ENCODE data around the gene CACNA2D4.

The CACNA2D4 gene

DNA sequence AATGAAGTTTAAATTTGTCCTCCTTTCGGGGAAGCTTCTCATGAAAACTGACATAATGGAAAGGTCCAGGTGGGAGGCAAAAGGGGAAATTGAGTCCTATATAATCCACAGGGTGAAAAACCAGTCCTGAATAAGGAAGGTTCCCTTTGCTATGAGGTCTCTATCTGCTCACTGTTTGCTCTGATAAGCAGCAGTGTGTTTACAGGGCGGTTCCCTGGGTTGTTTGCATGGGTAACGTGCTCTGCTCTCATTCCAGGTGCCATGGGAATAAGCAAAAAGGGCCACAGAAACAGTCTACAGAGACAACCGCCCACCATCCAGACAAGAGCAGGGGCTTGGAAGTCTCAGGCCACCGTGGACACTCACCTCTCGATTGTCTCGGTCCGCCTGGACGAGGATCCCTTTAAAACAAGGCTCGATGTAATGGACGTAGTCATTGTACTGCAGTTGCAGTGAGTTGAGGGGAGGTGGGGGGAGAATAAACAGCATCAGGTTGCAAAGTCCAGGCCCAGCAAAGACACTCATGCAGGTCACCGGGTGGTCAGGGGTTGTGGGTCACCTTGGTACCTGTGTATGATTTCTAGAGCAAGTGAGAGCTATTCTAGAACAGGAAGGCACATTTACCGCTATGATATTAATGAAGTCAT, 32.7 kb downstream of the CACNA2D4 start:
- no peak for DNase-seq

DNA sequence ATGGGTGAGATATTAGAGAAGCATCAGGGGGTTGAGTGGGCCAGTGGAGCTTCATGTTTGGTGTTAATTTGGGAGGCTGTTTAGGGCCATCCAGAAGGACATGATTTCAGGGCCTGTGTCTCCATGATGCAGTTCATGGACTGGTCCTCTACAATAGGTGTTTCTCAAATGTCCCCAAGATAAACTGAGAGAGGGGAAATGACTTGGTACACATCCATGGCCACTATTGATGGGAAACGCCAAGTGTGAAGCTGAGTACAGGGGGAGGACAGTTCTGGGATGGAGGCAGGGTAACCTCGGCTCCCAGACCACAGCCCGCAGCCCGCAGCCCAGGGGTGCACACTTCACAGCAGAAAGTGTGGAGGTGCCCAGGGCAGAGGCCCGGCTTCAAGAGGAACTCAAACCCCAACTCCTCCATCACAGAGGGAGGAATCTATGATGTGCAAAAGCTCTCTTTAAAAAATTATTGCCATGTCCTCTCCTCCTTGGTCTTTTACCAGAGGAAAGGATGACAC, 33.3 kb downstream of the CACNA2D4 start:
- DNase-seq, result no peak

DNA sequence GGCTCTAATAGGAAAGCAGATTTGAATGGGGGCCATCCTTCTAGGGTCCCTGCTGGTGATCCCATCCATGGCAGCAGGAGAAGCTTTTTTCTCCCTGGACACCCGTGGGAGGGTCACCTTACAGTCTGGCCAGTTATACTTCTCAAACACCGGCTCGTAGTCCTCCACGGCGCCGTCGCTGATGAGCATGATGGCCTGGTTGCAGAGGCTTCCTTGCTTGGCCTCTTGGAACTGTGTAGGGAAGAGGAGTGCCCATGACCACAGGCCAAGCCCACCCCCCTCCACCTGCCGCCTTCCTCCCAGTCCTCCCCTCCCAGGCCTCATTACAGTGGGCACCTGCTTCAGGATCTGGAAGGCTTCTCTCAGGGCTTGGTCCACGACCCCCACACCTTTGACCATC, 33.8 kb downstream of the CACNA2D4 start:
- no peak for DNase-seq

DNA sequence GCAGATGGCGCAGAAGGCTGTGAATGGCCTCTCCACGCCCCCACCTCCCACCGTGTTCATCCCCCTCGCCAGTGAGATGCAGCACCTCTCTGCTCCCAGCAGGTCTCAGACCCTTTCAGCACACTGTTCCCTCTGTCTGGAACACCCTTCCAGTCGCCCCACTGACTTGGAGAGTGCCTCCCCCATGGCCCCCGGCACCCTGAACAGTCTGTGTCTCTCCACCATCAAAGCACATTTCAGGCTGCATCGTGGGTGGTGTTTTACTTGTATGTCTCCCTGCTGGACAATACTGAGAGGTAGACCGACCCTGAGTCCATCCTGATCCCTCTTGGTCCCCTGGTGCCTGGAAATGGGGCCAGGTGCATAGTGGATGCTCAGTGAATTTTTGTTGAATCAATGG, 34.9 kb downstream of the CACNA2D4 start:
- no peak for DNase-seq

DNA sequence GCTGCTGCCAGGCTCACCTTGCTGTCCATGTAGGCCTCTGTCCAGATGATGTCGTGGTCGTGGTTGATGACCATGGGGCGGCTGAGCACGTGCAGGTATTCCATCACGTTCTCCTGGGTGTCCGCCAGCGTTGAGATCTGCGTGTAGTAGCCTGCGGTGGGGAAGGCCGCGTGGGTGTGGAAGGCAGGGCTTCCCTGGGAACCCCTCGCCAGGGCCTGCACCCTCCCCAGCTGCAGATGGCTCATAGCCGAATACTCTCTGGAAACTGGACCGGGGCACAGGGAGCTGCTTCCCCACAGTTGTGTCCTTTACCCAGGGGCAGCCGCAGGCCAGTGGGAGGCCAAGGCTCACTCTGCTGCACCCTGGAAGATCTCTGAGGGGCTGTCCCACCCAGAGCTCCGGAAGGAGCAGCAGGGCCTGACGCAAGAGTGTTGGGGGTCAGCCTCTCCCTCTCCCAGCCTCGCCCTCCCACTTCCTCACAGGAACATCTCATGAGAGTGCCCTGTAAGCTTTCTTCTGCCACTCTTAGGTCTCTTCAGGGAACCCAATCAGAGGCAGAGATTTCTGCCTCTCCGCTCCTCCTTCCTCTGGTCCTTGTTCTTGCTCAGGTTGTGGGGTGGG, 35.5 kb downstream of the CACNA2D4 start:
- no peak for DNase-seq

DNA sequence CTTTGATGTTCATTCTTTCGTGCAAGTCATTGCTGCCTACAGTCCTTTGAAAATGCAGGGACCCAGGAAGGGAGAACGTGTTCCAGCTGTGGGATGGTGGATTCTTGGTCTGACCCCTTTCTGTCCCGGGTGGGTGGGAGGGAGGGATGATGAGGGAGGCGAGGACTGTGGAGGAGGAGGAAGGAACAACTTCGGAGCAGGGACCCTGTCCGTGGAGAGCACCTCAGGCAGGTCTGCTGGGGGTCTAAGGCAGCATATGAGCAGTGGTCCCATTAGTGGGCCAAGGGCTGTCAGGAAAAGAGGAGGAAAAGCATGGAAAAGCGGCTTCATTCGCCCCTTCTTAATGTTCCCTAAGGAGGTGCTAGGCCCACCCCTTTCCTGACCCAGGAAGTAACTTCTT, 36.0 kb downstream of the CACNA2D4 start:
- no peak for DNase-seq

DNA sequence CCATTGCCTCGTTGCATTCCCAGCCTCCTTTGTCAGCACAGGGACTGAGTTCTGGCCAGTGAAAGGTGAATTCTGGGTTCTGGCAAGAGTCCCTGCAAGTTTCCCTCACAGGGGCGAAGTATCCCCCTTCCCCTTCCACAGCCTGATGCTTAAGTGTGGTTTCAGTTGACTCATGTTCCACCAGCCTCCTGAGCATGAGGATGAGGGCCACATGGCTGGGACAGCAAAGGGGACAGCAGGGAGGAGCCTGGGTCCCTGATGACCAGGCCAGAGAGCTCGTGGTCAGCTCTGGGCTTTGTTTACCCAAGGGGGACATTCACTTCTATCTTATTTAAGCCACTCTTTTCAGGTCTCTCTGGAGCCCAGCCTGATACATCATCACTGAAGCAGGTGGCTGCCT, 36.5 kb downstream of the CACNA2D4 start:
- DNase-seq, result no peak

DNA sequence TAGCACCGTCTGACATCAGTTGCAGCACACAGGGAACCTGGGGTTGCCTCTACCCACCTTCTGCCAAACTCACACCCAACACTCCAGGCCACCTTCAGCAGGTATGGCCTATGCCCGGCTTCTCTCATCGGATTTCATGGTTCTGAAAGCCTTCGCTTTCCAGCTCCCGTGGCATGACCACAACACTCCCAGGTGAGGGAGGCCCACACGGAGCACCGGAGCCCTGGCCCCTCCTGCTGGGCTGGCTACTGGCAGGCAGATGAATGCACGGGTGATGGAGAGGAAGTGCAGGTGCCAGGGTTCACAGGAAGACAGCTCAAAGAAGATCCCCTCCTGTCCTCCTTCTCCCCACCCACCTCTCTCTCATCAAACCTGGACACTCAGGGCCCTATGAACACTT, 37.2 kb downstream of the CACNA2D4 start:
- no peak for DNase-seq

DNA sequence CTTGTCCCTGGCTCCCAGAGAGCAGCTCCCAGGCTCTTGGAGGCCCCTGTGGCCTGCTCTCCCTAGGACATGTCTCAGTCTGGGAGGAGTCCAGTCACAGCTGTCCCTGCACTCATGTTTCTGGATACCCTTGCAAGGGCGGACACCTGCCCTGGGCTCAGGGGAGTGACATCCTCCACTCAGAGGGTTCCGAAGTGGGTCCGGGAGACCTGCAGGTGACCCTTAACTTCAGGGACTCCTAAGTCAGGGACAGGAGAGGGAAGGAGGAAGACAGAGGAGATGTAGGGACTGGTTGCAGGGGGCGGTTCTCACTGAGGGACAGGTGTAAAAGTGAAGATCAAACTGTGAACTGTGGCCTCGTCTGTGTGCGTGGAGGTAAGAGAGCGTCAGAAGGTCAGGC, 37.6 kb downstream of the CACNA2D4 start:
- no peak for DNase-seq

DNA sequence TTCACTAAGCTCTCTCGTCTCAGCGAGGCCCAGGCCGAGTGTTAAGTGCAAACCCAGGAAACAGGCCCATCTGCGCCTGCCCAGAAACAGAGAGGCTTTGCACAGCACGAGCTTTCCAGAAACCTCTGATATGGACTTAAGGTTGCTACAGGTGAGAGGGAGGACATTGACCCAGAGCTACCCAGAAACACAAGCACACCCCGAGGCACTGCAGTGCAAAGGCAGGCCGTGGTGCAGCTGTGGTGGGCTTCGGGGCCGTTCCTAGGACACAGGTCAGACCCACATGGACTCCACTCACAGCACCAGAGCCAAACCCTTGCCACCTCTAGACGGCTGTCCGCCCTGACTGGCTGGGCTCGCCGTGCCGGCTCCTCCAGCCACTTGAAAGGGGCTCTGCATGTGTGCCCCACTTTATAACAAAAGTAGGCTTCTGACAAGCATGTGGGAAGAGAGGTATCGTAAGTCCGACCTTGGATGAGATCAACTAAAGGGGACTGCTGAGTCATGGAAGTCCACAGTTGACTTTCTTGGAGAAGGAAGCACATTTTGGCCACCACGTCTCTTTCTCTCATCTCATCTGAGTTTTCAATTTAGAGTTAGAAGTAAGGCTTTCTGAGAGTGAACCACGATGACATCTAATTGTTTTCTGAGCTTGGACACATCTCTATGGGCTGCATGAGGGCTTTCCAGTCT, 38.2 kb downstream of the CACNA2D4 start:
- DNase-seq, result no peak

DNA sequence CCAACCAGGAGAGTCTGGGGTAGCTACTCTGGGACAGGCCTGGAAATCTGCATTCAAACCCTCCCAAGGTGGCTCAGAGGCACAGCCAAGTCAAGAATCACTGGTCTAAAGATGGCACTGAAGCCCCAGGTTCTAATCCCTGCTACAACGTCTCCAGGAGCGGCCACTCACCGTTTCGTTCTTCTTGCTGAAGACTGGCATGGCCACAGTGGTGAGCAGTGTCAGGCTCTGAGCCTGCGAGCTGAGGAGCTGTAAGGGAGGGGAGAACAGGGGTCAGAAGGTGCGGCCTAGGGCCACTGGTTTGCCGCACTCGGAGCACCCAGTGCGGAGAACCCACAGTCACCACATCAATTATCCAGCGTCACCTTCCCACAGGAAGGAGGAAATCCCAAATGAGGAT, 38.8 kb downstream of the CACNA2D4 start:
- DNase-seq, result no peak

DNA sequence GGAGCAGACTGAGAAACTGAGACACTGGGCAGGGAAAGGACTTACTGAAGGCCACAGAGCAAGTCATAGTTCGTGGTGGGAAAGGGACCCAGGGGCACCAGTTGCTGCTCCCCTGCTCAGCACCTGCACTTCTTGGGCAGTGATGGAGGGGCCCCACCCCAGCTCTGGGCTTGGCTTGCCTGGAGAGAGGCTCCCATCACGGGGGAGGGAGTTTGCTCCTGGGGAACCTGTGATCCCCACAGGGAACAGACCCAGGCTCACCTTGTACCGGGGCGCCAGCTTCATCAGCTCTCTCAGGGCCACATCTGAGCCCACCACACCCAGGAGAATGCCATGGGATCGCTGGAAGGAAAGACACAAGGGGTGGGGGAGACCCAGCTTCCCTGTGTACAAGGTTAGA, 39.8 kb downstream of the CACNA2D4 start:
- DNase-seq, result no peak

DNA sequence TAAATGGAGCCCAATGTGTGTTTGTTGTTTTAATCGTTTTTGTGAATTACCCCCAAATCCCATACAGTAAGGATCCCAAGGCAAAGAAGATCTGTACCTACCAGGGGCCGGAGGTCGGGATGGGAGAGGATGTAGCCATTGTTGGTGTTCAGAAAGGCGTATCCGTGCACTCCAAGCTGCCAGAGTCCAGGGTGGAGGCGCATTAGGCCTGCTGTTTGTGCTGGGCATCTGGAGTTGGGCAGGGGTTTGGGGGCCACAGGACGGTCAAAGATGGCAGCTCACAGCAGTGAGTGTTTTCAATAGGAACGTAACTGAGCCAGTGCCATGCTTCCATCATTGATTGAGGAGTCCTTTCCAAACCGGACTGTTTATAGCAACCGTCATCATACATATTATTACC, 40.2 kb downstream of the CACNA2D4 start:
- no peak for DNase-seq

DNA sequence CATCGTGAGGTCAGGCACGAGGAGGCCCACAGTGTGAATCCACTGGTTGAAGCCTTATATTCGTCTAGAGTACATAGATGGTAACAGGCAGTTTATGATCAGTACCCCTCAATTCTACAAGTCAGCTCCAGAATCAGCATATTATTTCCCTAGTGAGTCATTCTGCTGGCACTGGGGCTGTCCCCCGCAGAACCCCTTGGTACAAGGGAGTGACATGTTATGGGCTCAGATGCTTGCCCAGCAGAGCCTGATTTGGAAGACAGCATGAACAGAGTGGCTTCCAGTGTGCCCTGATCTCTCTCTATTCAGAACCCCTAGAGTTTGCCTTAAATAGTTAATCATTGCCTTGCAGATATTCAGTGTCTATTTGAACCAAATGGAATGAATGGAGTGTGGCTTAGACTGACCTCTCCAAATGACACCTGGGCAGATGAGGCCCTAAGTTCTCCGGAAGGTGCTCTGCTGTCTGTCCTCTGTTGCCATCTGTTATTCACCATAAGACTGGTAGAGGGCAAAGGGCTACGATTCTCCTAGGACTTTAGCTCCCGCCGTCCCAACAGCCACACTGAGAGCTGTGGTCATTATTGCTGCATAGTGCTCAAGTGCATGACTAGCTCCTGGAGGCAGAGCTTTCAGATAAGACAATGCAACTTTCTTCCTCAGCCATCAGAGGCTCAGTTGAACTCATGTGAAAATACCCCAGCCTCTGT, 41.1 kb downstream of the CACNA2D4 start:
- DNase-seq, result no peak

DNA sequence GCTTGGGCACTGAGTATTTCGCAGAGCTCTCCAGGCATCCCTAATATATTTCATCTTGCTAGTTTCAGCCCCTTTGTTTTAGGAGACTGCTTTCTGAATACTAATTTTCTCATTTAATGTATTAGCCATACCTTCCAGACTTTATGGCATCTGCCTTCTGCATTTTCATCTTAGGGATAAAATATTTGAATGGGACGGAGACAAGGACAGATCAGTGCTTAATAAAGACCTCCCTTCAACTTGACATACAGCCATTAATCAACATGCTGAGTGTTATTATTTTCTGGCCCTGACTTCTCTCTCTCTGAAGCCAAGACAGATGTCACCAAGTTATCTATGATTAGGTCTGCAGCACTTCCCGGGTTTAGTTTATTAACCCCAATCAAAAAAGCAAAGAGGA, 42.4 kb downstream of the CACNA2D4 start:
- DNase-seq, result no peak

DNA sequence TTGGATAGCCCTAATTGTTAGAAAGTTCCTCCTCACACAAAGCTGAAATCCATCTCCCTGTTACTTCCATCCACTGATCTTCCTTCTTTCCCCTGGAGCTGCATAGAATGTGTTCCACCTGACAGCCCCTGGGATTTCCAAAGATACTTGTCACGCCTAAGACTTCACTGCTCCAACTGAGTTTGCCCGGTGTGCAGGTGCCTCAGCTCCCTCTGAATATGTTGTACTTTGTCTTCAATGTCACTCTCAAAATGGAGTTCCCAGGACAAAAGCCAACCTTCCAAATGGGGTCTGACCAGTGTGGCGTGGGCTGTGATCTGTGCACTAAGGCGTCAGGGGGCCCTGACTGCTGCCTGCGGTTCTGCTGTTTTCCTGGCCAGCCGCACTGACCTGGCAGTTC, 42.8 kb downstream of the CACNA2D4 start:
- no peak for DNase-seq

DNA sequence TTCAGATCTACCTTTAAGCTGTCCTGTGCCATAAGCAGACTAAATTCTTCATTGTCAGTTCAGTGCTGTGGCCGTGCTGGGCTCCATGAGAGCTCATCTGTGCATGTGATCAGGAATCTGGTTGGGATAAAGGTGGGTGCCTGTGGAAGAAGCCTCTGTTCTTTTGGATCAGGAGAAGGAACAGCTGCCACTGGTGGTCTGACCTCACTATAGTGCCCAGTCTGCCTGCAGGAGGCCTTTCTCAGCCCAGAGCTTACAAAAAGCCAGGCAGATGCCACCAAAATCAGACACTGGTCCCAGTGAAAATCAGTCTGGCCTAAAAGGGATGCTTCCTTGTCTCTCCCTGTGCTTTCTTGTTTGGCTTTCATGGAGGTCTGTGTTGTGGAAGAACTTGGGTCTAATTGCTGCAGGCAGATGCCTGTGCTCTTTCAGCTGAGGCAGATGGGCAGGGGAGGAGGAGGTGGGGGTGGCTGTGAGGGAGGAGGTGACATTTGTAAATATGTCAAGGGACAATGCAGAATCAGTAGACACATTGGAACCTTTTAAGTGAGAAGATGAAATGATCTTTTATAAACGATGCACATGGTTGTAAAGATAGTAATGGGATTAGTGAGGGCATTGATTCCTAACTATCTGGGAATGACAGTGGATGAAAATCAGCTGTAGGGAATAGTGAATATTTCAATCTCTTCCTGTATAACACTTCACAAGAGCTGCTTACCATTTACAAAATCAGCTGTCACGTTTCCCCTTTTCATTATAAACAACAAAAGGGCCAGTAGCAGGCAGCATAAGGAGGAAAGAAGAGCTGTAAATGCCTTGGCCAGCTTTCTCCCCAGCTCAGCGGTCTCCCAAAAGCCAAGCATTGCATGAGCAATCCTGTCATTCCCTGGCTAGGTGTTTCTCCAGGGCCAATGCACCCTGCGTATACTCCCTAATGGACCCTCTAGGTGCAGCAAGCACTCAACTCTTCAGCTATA, 44.6 kb downstream of the CACNA2D4 start:
- no peak for DNase-seq

DNA sequence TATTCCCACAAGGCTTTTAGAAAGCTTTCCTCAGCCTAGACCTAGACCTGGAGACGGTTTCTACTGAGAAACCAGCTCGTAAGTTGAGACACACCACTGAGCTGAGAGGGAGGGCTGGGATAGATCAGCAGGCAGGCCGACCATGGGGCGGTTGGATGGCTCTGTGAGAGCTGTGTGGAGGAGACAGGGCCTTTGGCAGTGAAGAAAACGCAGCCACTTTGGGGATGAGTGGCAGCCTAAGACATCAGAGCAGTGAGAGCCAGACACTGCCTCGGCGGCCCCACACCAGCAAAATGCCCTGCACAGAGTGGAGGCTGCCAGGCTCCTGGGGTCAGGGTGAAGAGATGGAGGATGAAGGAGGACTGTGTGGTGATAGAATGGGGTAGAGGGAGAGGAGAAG, 46.0 kb downstream of the CACNA2D4 start:
- DNase-seq, result no peak

DNA sequence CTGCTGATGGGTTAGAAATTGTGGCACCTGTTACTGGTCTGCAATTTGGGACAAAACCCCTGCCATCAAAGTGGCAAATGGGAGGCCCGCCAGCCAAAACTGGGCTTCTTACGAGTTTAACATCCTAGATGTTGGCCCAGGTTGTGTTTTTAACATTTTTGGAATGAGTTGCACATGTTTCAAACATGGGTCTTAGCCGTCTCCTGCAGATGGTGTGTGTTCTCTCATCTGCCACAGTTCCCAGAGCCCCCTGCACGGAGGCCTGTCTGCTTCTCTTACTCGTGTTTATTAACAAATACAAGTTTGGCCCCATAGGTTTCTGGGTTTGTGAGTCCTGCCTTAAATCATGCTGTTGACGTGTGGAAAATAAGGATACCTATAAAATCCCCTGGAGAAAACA, 46.5 kb downstream of the CACNA2D4 start:
- no peak for DNase-seq

DNA sequence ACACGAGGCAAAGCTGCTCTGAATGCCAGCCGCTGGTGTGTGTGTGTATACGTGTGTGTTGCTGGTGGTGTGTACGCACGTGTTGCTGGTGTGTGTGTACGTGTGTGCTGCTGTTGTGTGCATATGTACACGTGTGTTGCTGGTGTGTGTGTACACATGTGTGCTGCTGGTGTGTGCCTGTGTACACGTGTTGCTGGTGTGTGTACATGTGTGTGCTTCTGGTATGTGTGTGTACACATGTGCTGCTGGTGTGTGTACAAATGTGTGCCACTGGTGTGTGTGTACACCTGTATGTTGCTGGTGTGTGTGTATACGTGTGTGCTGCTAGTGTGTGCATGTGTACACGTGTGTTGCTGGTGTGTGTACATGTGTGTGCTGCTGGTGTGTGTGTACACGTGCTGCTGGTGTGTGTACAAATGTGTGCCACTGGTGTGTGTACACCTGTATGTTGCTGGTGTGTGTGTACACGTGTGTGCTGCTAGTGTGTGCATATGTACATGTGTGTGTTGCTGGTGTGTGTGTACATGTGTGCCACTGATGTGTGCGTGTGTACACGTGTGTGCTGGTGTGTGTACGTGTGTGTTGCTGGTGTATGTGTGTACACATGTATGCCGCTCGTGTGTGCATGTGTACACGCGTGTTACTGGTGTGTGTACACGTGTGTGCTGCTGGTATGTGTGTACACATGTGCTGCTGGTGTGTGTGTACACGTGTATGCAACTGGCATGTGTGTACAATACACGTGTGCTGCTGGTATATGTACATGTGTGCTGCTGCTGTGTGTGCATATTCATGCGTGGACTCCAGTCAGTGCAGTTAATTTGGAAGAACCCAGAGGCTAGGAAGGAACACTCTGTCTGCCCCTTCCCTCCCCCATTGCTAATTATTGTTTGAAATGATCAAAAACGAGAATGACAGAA, 47.2 kb downstream of the CACNA2D4 start:
- no peak for DNase-seq

DNA sequence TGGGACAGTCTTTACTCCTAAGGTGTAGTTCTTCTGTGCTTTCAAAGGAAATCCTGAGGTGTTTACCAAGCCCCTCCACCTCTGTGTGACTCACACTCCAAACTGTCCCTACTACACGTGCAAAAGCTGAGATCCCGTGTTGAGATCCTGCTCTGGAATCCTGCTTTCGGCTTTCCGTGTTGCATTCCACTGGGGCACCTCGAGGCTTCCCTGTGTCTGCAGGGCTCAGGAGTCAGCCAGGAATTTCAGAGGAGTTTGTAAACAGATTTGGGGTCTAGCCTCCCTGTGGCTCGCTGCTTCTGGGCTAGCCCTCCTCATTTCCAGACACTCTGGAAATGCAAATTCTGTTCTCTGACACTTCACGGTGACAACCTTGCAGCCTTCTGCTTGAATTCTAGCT, 48.4 kb downstream of the CACNA2D4 start:
- no peak for DNase-seq
